ENCODE data around the gene IMP3.
"Not testable (repeated sequence)": the region's sequence is repeated elsewhere in the genome, so short reads cannot be mapped to it uniquely, and the experiment has no call there.

IMP3 gene

GRCh38 chr15:75649848-75650247 is 9.8 kb upstream of the IMP3 start:
- DNase-seq, result no peak

- no peak for DNase-seq
These were observed 9.2 kb upstream of the IMP3 start for GRCh38 chr15:75649045-75649761.

GRCh38 chr15:75648156-75649000 is 8.4 kb upstream of the IMP3 start:
- DNase-seq, result no peak

GRCh38 chr15:75647370-75648155 is 7.5 kb upstream of the IMP3 start, which contains the start of gene SNX33:
TSS of gene SNX33 (plus strand) at chr15:75647912. CDS start at chr15:75649103, 1,191 bp downstream.
- peak; percentile 28 to 30 for DNase-seq

GRCh38 chr15:75646944-75647364 is 6.9 kb upstream of the IMP3 start:
- DNase-seq, result no peak

GRCh38 chr15:75646112-75646943 is 6.3 kb upstream of the IMP3 start:
- DNase-seq, result no peak

GRCh38 chr15:75644376-75644775 is 4.4 kb upstream of the IMP3 start:
- no peak for DNase-seq

- no peak for DNase-seq
These were observed 1.6 kb upstream of the IMP3 start for GRCh38 chr15:75641603-75642002.

- no peak for DNase-seq
These were observed 1.1 kb upstream of the IMP3 start for GRCh38 chr15:75641179-75641503.

GRCh38 chr15:75640483-75641178 is 607 bp upstream of the IMP3 start:
- peak; percentile 58 to 66 for DNase-seq

- DNase-seq, result no peak
These were observed 774 bp downstream of the IMP3 start for GRCh38 chr15:75639191-75639708.

GRCh38 chr15:75637245-75638009 is 2.6 kb downstream of the IMP3 start:
- no peak for DNase-seq

GRCh38 chr15:75636026-75636425 is 4.0 kb downstream of the IMP3 start:
- DNase-seq, result no peak

GRCh38 chr15:75633922-75634321 is 6.1 kb downstream of the IMP3 start:
- DNase-seq, result not testable (repeated sequence)

GRCh38 chr15:75631935-75632334 is 8.1 kb downstream of the IMP3 start:
- DNase-seq, result no peak

- DNase-seq, result peak; percentile 91
These were observed 14.3 kb downstream of the IMP3 start, which contains the start of gene SNUPN for GRCh38 chr15:75625542-75626347. TSS of gene SNUPN (minus strand) at chr15:75625725. CDS start at chr15:75621051, 4,674 bp downstream.

- DNase-seq, result no peak
These were observed 17.5 kb downstream of the IMP3 start for GRCh38 chr15:75622505-75622904.

GRCh38 chr15:75620841-75621391 is 19.1 kb downstream of the IMP3 start:
- peak; percentile 26 to 35 for DNase-seq

Data from AML-193 (cell line).